A549 (cell line): Measurements from ENCODE around the gene CELF4. TPM values are rescaled to one million over a fixed set of nuclear protein-coding genes. Genes with fewer than 3 reads are reported as not detected.

Source experiments
- ATAC-seq, 2 experiments: fragments of 200-7000 bp in 1 of 2; fragments of >200 bp in 1 of 2; cut with Nextera tagmentation in 1 of 2; cut with Tn5 transposase in 1 of 2; 3 replicates each; pipeline versions ENCODE4 v1.8.0 to v1.9.1; 2018 to 2020; ENCODE audit warnings: mild to moderate bottlenecking in 1 of 2, moderate library complexity in 1 of 2
- CTCF ChIA-PET: fragments of 300-600 bp; sonication (Branson Sonifier 250); formaldehyde crosslinking; extraction: SDS; loops from one replicate; lab custom pipeline; 2021; ENCODE audit warnings: antibody characterized with exemption, inconsistent platforms; lab: Yijun Ruan, JAX
- POLR2A ChIA-PET: fragments of 350-600 bp; formaldehyde crosslinking; extraction: SDS; loops from one replicate; lab custom pipeline; 2021; ENCODE audit warnings: antibody characterized with exemption, inconsistent platforms; lab: Yijun Ruan, JAX
- DNase-seq, 2 experiments: peaks; one replicate each; pipeline versions ENCODE4 v3.0.0 to v3.0.0-alpha.2; 2011 to 2016; ENCODE audit warnings: low read depth in 1 of 2, low spot score in 1 of 2
- FAIRE-seq: peaks from 2 replicates; lab custom pipeline; 2011; peaks lifted over from hg19 to GRCh38; lab: Jason Lieb, UNC
- H3K27ac ChIP-seq, 2 experiments: fragments of >200 bp; sonication (Bioruptor Twin); formaldehyde crosslinking; 3 replicates each; pipeline ENCODE4 v1.5.1; 2016 to 2017
- H3K4me1 ChIP-seq: fragments of >200 bp; sonication (Bioruptor Twin); formaldehyde crosslinking; 3 replicates; pipeline ENCODE4 v1.6.1; 2016
- H3K4me2 ChIP-seq: fragments of >200 bp; sonication (Bioruptor Twin); formaldehyde crosslinking; 3 replicates; pipeline ENCODE4 v1.6.1; 2016
- H3K4me3 ChIP-seq: fragments of >200 bp; sonication (Bioruptor Twin); formaldehyde crosslinking; 3 replicates; pipeline ENCODE4 v1.5.1; 2016
- H3K9me3 ChIP-seq: fragments of >200 bp; sonication (Bioruptor Twin); formaldehyde crosslinking; 3 replicates; pipeline ENCODE4 v1.6.1; 2016
- BCL3 ChIP-seq: fragments of >200 bp; sonication (Bioruptor Twin); formaldehyde crosslinking; IDR thresholded peaks from 3 replicates; pipeline ENCODE4 v1.6.1; 2016
- CBX2 ChIP-seq: fragments of 200-600 bp; sonication (generic); IDR thresholded peaks from 2 replicates; pipeline ENCODE4 v1.6.1; 2016; ENCODE audit warnings: low read depth, mild to moderate bottlenecking, borderline replicate concordance
- CBX8 ChIP-seq: fragments of 200-600 bp; sonication (generic); IDR thresholded peaks from 2 replicates; pipeline ENCODE4 v1.6.1; 2016
- CHD2 ChIP-seq: fragments of 150-350 bp; IDR thresholded peaks from 2 replicates; pipeline ENCODE4 v1.6.1; 2014; ENCODE audit warnings: low read length; ENCODE audit not compliant: partially characterized antibody
- CHD4 ChIP-seq: fragments of 200-600 bp; sonication (generic); IDR thresholded peaks from 2 replicates; pipeline ENCODE4 v1.6.1; 2016; ENCODE audit warnings: antibody characterized with exemption, mild to moderate bottlenecking, borderline replicate concordance
- ESRRA ChIP-seq: fragments of 150-350 bp; IDR thresholded peaks from 2 replicates; pipeline ENCODE4 v1.6.1; 2014; ENCODE audit warnings: mild to moderate bottlenecking, low read length, borderline replicate concordance
- FOSL2 ChIP-seq, 2 experiments: fragments of 450-650 bp in 1 of 2; fragments of >200 bp in 1 of 2; sonication (Bioruptor Twin) in 1 of 2; formaldehyde crosslinking; IDR thresholded peaks; 2 replicates each; pipeline versions ENCODE4 v1.5.0 to v1.6.1; 2016 to 2020; ENCODE audit warnings: mild to moderate bottlenecking in 1 of 2, moderate library complexity in 1 of 2
- GATA3 ChIP-seq: IDR thresholded peaks from 2 replicates; pipeline ENCODE4 v1.6.1; 2012; ENCODE audit warnings: borderline replicate concordance
- HES2 ChIP-seq: fragments of >200 bp; sonication (Bioruptor Twin); formaldehyde crosslinking; IDR thresholded peaks from 2 replicates; pipeline ENCODE4 v1.6.1; 2016
- HOXB13 ChIP-seq: fragments of 250-450 bp; sonication (Bioruptor Pico); IDR thresholded peaks from 2 replicates; pipeline ENCODE4 v1.5.0; 2020; ENCODE audit warnings: low read depth, mild to moderate bottlenecking, moderate library complexity
- HOXB5 ChIP-seq: fragments of 250-450 bp; sonication (Bioruptor Pico); IDR thresholded peaks from 2 replicates; pipeline ENCODE4 v1.5.0; 2020; ENCODE audit warnings: mild to moderate bottlenecking, moderate library complexity
- JUNB ChIP-seq: fragments of >200 bp; sonication (Bioruptor Twin); formaldehyde crosslinking; IDR thresholded peaks from 2 replicates; pipeline ENCODE4 v1.6.1; 2016
- KDM1A ChIP-seq: fragments of 200-600 bp; sonication (generic); IDR thresholded peaks from 2 replicates; pipeline ENCODE4 v1.6.1; 2016; ENCODE audit warnings: low read depth, mild to moderate bottlenecking
- KDM5A ChIP-seq: fragments of 200-600 bp; sonication (generic); IDR thresholded peaks from 2 replicates; pipeline ENCODE4 v1.6.1; 2016; ENCODE audit warnings: antibody characterized with exemption, mild to moderate bottlenecking
- MAZ ChIP-seq: fragments of 150-350 bp; IDR thresholded peaks from 2 replicates; pipeline ENCODE4 v1.6.1; 2014; ENCODE audit warnings: antibody characterized with exemption, low read depth, low read length, borderline replicate concordance
- NFE2L2 ChIP-seq: fragments of 150-350 bp; conservative IDR thresholded peaks from 2 replicates; pipeline ENCODE4 v1.6.1; 2014; ENCODE audit warnings: low read length
- PBX3 ChIP-seq: IDR thresholded peaks from 2 replicates; pipeline ENCODE4 v1.6.1; 2012
- POLR2AphosphoS2 ChIP-seq: conservative IDR thresholded peaks from 2 replicates; pipeline ENCODE4 v1.6.1; 2012; ENCODE audit warnings: low read length, improper control_type of control experiment, inconsistent platforms
- RCOR1 ChIP-seq: fragments of 150-350 bp; IDR thresholded peaks from 2 replicates; pipeline ENCODE4 v1.6.1; 2014; ENCODE audit warnings: antibody characterized with exemption, low read length, low read depth
- SMC3 ChIP-seq: fragments of >200 bp; sonication (Bioruptor Twin); formaldehyde crosslinking; IDR thresholded peaks from 3 replicates; pipeline ENCODE4 v1.6.1; 2018; ENCODE audit warnings: inconsistent platforms
- SREBF2 ChIP-seq: fragments of 450-650 bp; IDR thresholded peaks from 2 replicates; pipeline ENCODE4 v1.6.1; 2014; ENCODE audit warnings: mild to moderate bottlenecking, moderate library complexity
- TFCP2L1 ChIP-seq: fragments of 250-450 bp; sonication (Bioruptor Pico); IDR thresholded peaks from 2 replicates; pipeline ENCODE4 v1.5.0; 2021; ENCODE audit warnings: mild to moderate bottlenecking
- TP53 ChIP-seq: fragments of 250-450 bp; sonication (Bioruptor Pico); IDR thresholded peaks from 2 replicates; pipeline ENCODE4 v1.5.0; 2021; ENCODE audit warnings: mild to moderate bottlenecking, moderate library complexity
- ZFP36 ChIP-seq: fragments of 450-650 bp; IDR thresholded peaks from 2 replicates; pipeline ENCODE4 v1.6.1; 2014; ENCODE audit warnings: borderline replicate concordance; ENCODE audit not compliant: partially characterized antibody
- ZSCAN20 ChIP-seq: fragments of 250-450 bp; sonication (Bioruptor Pico); IDR thresholded peaks from 2 replicates; pipeline ENCODE4 v1.8.0; 2022; ENCODE audit warnings: mild to moderate bottlenecking, moderate library complexity
- WGBS: methylation state at CpG from one replicate; pipeline ENCODE4 v1.1.6; 2017; ENCODE audit errors: missing lambda C conversion rate; 5-methylcytosine and 5-hydroxymethylcytosine counted together
- polyA plus RNA-seq, 4 experiments: library from polyadenylated mRNA; depleted of rRNA in 3 of 4; stranded (reverse); fragments of >200 nt; fragmentation: RNase III in 1 of 4; extraction: RNeasy Plus Mini Kit Qiagen cat#74134 plus additional on column Dnase treatment in 1 of 4; gene quantifications; 2 replicates in 3 of 4; 3 replicates in 1 of 4; pipeline ENCODE4 v1.2.3, GENCODE V29; 2011 to 2017
- TF ChIP-seq, protein P1 (sequence below): fragments of 250-450 bp; sonication (Bioruptor Pico); IDR thresholded peaks from 2 replicates; pipeline ENCODE4 v1.5.0; 2020; ENCODE audit warnings: low read depth, mild to moderate bottlenecking, moderate library complexity

Gene CELF4
- polyA plus RNA-seq, 2 of the 4 experiments (the other 2 are of a cell fraction) = 0.08 TPM; not detected in 1

DNA sequence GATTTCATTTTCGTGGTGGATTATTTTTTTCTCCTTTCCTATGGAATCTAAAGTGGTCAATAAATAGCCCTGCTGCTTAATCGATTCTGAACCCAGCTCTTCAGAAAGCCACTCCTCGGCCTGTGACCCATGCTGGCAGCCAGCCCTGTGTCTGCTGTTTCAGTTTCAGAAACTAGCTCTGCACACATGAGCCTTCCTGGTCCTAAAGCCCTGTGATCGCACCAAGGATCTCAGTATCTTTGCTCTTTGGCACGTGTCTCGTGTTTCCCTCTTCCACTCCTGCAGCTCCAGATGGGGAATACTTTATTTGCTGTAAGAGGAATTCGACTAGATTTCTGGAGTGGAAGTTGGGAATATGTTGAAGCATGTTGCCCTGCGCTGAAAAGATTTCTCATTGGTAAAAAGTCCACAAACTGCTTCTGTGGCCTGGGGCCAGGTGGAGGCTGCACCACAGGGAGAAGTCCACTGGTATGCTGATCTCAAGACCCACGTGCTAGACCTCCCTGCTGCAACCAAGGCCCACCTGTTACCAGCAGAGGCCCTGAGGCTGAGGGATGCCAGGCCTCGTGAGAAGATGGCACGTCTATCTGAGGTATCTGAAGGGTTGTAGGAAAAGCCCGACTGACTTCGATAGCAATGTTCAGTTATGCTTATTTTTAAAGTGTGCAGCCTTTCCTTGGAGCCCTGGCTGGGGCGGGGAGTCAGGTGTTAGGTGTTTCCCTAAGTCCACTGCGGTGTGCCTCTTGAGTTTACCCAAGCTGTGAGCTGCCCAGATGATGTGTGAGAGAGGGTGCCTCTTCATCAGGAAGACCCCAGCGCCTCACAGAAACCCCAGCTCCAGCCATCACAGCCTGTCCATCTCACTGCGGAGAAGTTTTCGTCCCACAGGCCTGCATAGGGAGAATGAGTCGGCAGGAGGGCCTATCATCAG is 33.6 kb upstream of the CELF4 start:
- 15% methylated on average over 14 of the region's 19 CpGs for WGBS
- no peak for FAIRE-seq
- ATAC-seq = no peak
- DNase-seq = no peak
- TF ChIP-seq HOXB13 (CRISPR knock-in tag) = no peak
- no peak for TF ChIP-seq CHD2
- TF ChIP-seq HES2 = no peak
- no peak for TF ChIP-seq ZSCAN20 (CRISPR knock-in tag)
- no peak for TF ChIP-seq TP53 (CRISPR knock-in tag)
- TF ChIP-seq HOXB5 (CRISPR knock-in tag) = no peak
- no peak for TF ChIP-seq CBX8
- Histone ChIP-seq H3K4me1 (no peaks in the 10 kb centered on the region), H3K9me3 (no peaks in the 10 kb centered on the region), H3K4me3 (no peak overlapping the region), H3K27ac (no peak overlapping the region), H3K4me2 (no peak overlapping the region)
- ChIA-PET CTCF (no interaction called here), POLR2A (no interaction called here)

DNA sequence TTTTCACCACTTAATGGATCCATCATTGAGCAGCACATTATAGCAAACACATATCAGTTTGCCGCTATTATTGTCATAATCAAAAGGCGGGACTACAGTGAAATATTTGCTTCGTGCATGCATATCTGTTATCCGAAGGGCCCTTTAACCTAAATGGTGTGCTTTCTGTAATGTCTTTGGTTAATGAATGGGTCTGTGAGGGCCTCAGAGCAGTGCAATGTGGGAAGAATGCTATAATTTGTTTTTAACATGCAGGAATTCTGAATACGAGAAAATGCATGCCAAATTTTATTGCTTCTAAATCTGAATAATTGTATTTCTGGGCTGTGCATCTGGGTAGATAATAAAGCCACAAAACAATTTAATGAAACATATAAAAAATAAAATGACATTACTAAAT is 32.8 kb upstream of the CELF4 start:
- TF ChIP-seq GATA3 = no peak
- TF ChIP-seq CBX2 = no peak
- TF ChIP-seq TFCP2L1 (CRISPR knock-in tag) = no peak
- no peak for TF ChIP-seq PBX3
- TF ChIP-seq TP53 (CRISPR knock-in tag) = no peak
- TF ChIP-seq FOSL2 (IDR thresholded peaks at IDR 0.05) = no peak
- no peak for TF ChIP-seq FOSL2 (CRISPR knock-in tag; IDR thresholded peaks at IDR 0.05)
- no peak for TF ChIP-seq NFE2L2
- no peak for TF ChIP-seq SREBF2
- no peak for TF ChIP-seq POLR2AphosphoS2
- no peak for TF ChIP-seq ESRRA
- TF ChIP-seq, protein P1, sequence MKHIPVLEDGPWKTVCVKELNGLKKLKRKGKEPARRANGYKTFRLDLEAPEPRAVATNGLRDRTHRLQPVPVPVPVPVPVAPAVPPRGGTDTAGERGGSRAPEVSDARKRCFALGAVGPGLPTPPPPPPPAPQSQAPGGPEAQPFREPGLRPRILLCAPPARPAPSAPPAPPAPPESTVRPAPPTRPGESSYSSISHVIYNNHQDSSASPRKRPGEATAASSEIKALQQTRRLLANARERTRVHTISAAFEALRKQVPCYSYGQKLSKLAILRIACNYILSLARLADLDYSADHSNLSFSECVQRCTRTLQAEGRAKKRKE (CRISPR knock-in tag) = no peak
- no peak for TF ChIP-seq HOXB13 (CRISPR knock-in tag)
- no peak for TF ChIP-seq ZFP36
- TF ChIP-seq KDM5A = no peak
- DNase-seq = no peak
- 33% methylated on average over 5 of the region's 5 CpGs for WGBS
- H3K4me2 ChIP-seq = no peak overlapping the region
- H3K4me1 ChIP-seq = no peaks in the 10 kb centered on the region
- no peak for FAIRE-seq
- ChIA-PET POLR2A (no interaction called here), CTCF (no interaction called here)
- H3K9me3 ChIP-seq = no peaks in the 10 kb centered on the region
- H3K4me3 ChIP-seq = no peak overlapping the region
- ATAC-seq = no peak
- H3K27ac ChIP-seq = no peak overlapping the region

DNA sequence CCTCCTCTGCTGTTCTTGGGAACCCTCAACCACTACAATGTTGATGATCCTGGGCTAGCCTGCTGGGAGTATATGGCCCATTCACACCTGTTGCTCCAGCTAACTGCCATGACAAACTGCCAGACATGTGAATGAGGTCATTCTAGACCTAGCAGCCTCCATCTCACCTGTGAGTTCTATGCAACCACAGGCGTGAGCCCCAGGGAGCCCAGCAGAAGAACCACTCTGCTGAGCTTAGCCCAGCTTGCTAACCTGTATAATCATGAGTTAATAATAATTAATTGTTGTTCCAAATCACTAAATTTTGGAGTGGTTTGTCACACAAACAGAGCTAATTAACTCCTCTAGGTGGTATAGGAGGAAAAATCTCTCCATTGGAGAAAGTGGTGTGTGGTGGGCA is 24.7 kb upstream of the CELF4 start:
- CTCF ChIA-PET = no interaction called here
- ATAC-seq = no peak
- no peaks in the 10 kb centered on the region for H3K4me1 ChIP-seq
- H3K27ac ChIP-seq = no peak overlapping the region
- TF ChIP-seq BCL3 (no peak), ZSCAN20 (CRISPR knock-in tag) (no peak), KDM1A (no peak), MAZ (no peak), SMC3 (no peak), CHD4 (no peak), JUNB (no peak), RCOR1 (no peak)
- no CpG with 5 or more reads among the region's 1 CpG for WGBS
- no peak overlapping the region for H3K4me3 ChIP-seq
- no peaks in the 10 kb centered on the region; the same call in 2 of the 3 replicates for H3K9me3 ChIP-seq
- no peak overlapping the region for H3K4me2 ChIP-seq
- no peak for FAIRE-seq
- DNase-seq = no peak
- POLR2A ChIA-PET = no interaction called here
